Heart right ventricle (tissue), 16 donors: Measurements from ENCODE around the gene FRAS1. TPM values are rescaled to one million over a fixed set of nuclear protein-coding genes. Genes with fewer than 3 reads are reported as not detected.

Experiments used
- ATAC-seq, 8 donors: fragments of 200-7000 bp; cut with Tn5 transposase; one replicate each; pipeline ENCODE4 v1.9.1; 2020; ENCODE audit warnings: mild to moderate bottlenecking in 8 of 8, moderate library complexity in 8 of 8, moderate number of reproducible peaks in 1 of 8
- DNase-seq, 2 donors: peaks; one replicate each; pipeline ENCODE4 v3.0.0-alpha.2; 2020
- H3K27ac ChIP-seq, 10 donors: fragments of 200-600 bp; sonication (generic) in 2 of 10; one replicate each; pipeline versions ENCODE4 v1.5.0 to v1.8.0; 2020 to 2022; ENCODE audit warnings: mild to moderate bottlenecking in 3 of 10
- H3K27me3 ChIP-seq, 7 donors: fragments of 200-600 bp; one replicate each; pipeline ENCODE4 v1.8.0; 2021 to 2022; ENCODE audit warnings: mild to moderate bottlenecking in 2 of 7
- H3K36me3 ChIP-seq, 9 donors: fragments of 200-600 bp; sonication (generic) in 1 of 9; one replicate each; pipeline versions ENCODE4 v1.5.0 to v1.8.0; 2020 to 2022; ENCODE audit warnings: mild to moderate bottlenecking in 2 of 9
- H3K4me1 ChIP-seq, 9 donors: fragments of 200-600 bp; sonication (generic) in 1 of 9; one replicate each; pipeline versions ENCODE4 v1.5.0 to v1.8.0; 2020 to 2022; ENCODE audit warnings: mild to moderate bottlenecking in 4 of 9
- H3K4me3 ChIP-seq, 10 donors: fragments of 200-600 bp; sonication (generic) in 2 of 10; one replicate each; pipeline versions ENCODE4 v1.5.0 to v1.8.0; 2020 to 2022; ENCODE audit warnings: mild to moderate bottlenecking in 7 of 10, moderate library complexity in 2 of 10
- H3K9me3 ChIP-seq, 11 donors: fragments of 200-600 bp in 10 of 11; sonication (generic) in 2 of 11; one replicate each; pipeline versions ENCODE4 v1.5.0 to v1.8.0; 2013 to 2022; ENCODE audit warnings: mild to moderate bottlenecking in 2 of 11, control low read depth in 1 of 11, moderate library complexity in 1 of 11
- CTCF ChIP-seq, 9 donors: fragments of 200-600 bp; sonication (generic) in 2 of 9; IDR thresholded peaks; one replicate each; pipeline versions ENCODE4 v1.5.0 to v1.8.0; 2021 to 2022; ENCODE audit warnings: antibody characterized with exemption in 9 of 9, mild to moderate bottlenecking in 5 of 9, moderate library complexity in 1 of 9
- WGBS, 2 donors: extraction: QIAGEN DNeasy Blood & Tissue Kit; methylation state at CpG; one replicate each; pipeline ENCODE4 v1.1.7; 2013; ENCODE audit warnings: inconsistent platforms in 1 of 2; 5-methylcytosine and 5-hydroxymethylcytosine counted together
- intact Hi-C, 10 donors: fragments of 100-400 bp; cut with DNase I; formaldehyde crosslinking; loops; one replicate each; pipeline versions ENCODE4 v1.11.1 to v1.14.2; 2022
- polyA plus RNA-seq, 2 donors: library from polyadenylated mRNA; stranded (reverse); fragments of 200-250 nt; gene quantifications; one replicate each; pipeline ENCODE4 v1.2.3, GENCODE V29; 2013
- total RNA-seq, 10 donors: library from RNA; stranded (reverse); fragmentation: NEBNext Ultra II Directional in 3 of 10; extraction: Animal tissue kit (Norgen Biotek cat#: 25700) in 3 of 10; gene quantifications; one replicate each; pipeline versions ENCODE4 v1.2.1 to v1.2.4, GENCODE V29; 2021 to 2023
- donor health status: Arrhythmogenic right ventricular cardiomyopathy.
- donor health status: ischemic (EF 13 %, LVEDD 7.1; RV severe dilation, severe dysfunction).
- donor health status: healthy with polysubstance abuse.
- donor health status: DM: no; HTN: yes; CAD: no.
- donor health status: DM: no; HTN: no; CAD: no.
- donor health status: ischemic (EF 25% LVEDD 6.9; RV normal size, moderate dysfunction).
- donor health status: ischemic (EF 25% LVEDD 5.7; RV mildly dilated, moderate dysfunction).
- donor health status: healthy.
- donor health status: DM: yes; HTN: yes; CAD: no.
- donor health status: Ischemic cardiomyopathy.
- donor health status: ischemic (EF 35%, LVEDD 5.7; RV mildly dilated, moderate dysfunction).
- donor health status: nonischemic (EF 11% LVEDD 7.7; RV severe dilation, severe dysfunction).
- donor health status: DM: yes; HTN: yes; CAD: no.
- donor health status: PGD.
- donor health status: ischemic (EF 29% LVEDD 5.4; RV normal size, mild dysfunction).
- donor health status: nonischemic (EF 23%, LVEDD 6.1; RV moderate dilation, normal function).

Gene FRAS1
- total and polyA plus RNA-seq, 12 donors = 0.93 to 6.2 (median 3.1) TPM

- Histone ChIP-seq H3K4me1 (peaks cover 0 to 17% (median 3%) of the 10 kb centered on the region in 9 donors), H3K27ac (no peak overlapping the region), H3K9me3 (no peaks in the 10 kb centered on the region), H3K4me3 (no peak overlapping the region), H3K36me3 (peaks cover 0 to 62% (median 0%) of the 10 kb centered on the region in 9 donors), H3K27me3 (no peaks in the 10 kb centered on the region)
- TF ChIP-seq CTCF (IDR thresholded peaks at IDR 0.05) = no peak
- DNase-seq (no peak), ATAC-seq (no peak)
- intact Hi-C loops = no loop called here
- WGBS, 2 donors = 94% methylated on average over 4 of the region's 4 CpGs
Observed at GRCh38 chr4:78584863-78585547, 527.9 kb downstream of the FRAS1 start.

- no peak for DNase-seq
- WGBS, 2 donors = 44 to 66% methylated on average over 1 of the region's 1 CpG
- H3K27ac ChIP-seq = no peak overlapping the region
- no peak for TF ChIP-seq CTCF (IDR thresholded peaks at IDR 0.05)
- H3K36me3 ChIP-seq = peaks cover 0 to 61% (median 0%) of the 10 kb centered on the region in 9 donors
- intact Hi-C loops = no loop called here
- H3K4me1 ChIP-seq = peaks cover 0 to 17% (median 3%) of the 10 kb centered on the region in 9 donors
- H3K27me3 ChIP-seq = no peaks in the 10 kb centered on the region
- no peak for ATAC-seq
- H3K4me3 ChIP-seq = no peak overlapping the region
- no peaks in the 10 kb centered on the region for H3K9me3 ChIP-seq
Observed at GRCh38 chr4:78585633-78586032, 528.5 kb downstream of the FRAS1 start.

GRCh38 chr4:78588894-78589545 lies 531.9 kb downstream of the FRAS1 start:
- TF ChIP-seq CTCF (IDR thresholded peaks at IDR 0.05) = no peak
- ATAC-seq = peak in 4 of 8 donors; percentile 16 to 84 (median 43)
- Histone ChIP-seq H3K36me3 (peaks cover 0 to 53% (median 0%) of the 10 kb centered on the region in 9 donors), H3K27me3 (no peaks in the 10 kb centered on the region), H3K4me3 (no peak overlapping the region), H3K4me1 (peaks cover 0 to 38% (median 19%) of the 10 kb centered on the region in 9 donors), H3K27ac (peak overlapping the region in 3 of 10 donors; percentile 31 to 81 (median 36)), H3K9me3 (no peaks in the 10 kb centered on the region)
- no peak for DNase-seq
- WGBS, 2 donors = 42 to 57% methylated on average over 4 of the region's 4 CpGs
- intact Hi-C loops = no loop called here

GRCh38 chr4:78591404-78591803 lies 534.3 kb downstream of the FRAS1 start:
- H3K27ac ChIP-seq = peak overlapping the region in 9 of 10 donors; percentile 1 to 81 (median 49)
- peak in 5 of 8 donors; percentile 57 to 83 (median 78) for ATAC-seq

More at GRCh38 chr4:78591404-78591803, 534.3 kb downstream of the FRAS1 start:
- peaks cover 0 to 48% (median 0%) of the 10 kb centered on the region in 9 donors for H3K36me3 ChIP-seq
- 41 to 60% methylated on average over 2 of the region's 2 CpGs for WGBS, 2 donors
- peak overlapping the region in 1 of 10 donors; percentile 1 for H3K4me3 ChIP-seq
- no peak for DNase-seq
- no peaks in the 10 kb centered on the region for H3K27me3 ChIP-seq
- peaks cover 0 to 38% (median 19%) of the 10 kb centered on the region in 9 donors for H3K4me1 ChIP-seq
- no peak for TF ChIP-seq CTCF (IDR thresholded peaks at IDR 0.05)
- H3K9me3 ChIP-seq = no peaks in the 10 kb centered on the region
- intact Hi-C loops = loop anchor here in 1 of 10 donors (5.0 kb wide), 1 partner anchor 74 kb away; no protein-coding TSS in a partner anchor
